Vagina (tissue), 2 donors: ENCODE measurements around the gene DSCAML1.

Experiments used
- POLR2A ChIP-seq, 2 donors: fragments of 450-650 bp; IDR thresholded peaks; one replicate each; pipeline ENCODE4 v1.6.1; 2017; ENCODE audit warnings: antibody characterized with exemption in 2 of 2, mild to moderate bottlenecking in 2 of 2, moderate library complexity in 2 of 2
- POLR2AphosphoS5 ChIP-seq, 2 donors: sonication (generic); formaldehyde crosslinking; IDR thresholded peaks; one replicate each; pipeline ENCODE4 v1.9.0; 2017; ENCODE audit warnings: antibody characterized with exemption in 2 of 2, mild to moderate bottlenecking in 2 of 2, low read depth in 1 of 2; ENCODE audit not compliant: insufficient read depth in 1 of 2
- TF ChIP-seq, protein P1 (sequence below), 3 experiments: fragments of 450-650 bp in 2 of 3; fragments of 200-600 bp in 1 of 3; sonication (generic) in 1 of 3; IDR thresholded peaks; one replicate each; pipeline ENCODE4 v1.5.1; 2017 to 2019; ENCODE audit warnings: antibody characterized with exemption in 3 of 3, mild to moderate bottlenecking in 2 of 3, moderate library complexity in 2 of 3

DNA sequence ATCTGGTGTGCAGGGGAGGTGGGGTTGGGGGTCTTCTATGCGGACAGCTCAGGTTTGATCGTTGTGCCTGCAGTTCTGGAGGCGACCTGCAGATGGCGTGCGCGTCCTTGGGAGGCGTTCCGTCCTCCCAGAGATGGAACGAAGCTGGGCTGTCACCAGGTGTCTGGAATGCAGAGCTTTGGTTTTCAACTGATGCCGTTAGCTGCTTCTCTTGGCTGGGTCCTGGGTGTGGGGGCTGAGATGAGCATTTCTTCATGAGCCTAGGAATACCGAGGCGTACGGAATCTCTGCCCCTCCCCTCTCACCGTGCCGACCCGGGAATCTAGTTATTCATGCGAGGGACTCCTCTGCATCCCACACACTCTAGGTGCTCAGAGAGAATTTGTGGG lies 370.7 kb downstream of the DSCAML1 start:
- TF ChIP-seq, protein P1, sequence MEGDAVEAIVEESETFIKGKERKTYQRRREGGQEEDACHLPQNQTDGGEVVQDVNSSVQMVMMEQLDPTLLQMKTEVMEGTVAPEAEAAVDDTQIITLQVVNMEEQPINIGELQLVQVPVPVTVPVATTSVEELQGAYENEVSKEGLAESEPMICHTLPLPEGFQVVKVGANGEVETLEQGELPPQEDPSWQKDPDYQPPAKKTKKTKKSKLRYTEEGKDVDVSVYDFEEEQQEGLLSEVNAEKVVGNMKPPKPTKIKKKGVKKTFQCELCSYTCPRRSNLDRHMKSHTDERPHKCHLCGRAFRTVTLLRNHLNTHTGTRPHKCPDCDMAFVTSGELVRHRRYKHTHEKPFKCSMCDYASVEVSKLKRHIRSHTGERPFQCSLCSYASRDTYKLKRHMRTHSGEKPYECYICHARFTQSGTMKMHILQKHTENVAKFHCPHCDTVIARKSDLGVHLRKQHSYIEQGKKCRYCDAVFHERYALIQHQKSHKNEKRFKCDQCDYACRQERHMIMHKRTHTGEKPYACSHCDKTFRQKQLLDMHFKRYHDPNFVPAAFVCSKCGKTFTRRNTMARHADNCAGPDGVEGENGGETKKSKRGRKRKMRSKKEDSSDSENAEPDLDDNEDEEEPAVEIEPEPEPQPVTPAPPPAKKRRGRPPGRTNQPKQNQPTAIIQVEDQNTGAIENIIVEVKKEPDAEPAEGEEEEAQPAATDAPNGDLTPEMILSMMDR (IDR thresholded peaks at IDR 0.05), result peak; percentile 73 to 90 (median 84)
- TF ChIP-seq POLR2A (IDR thresholded peaks at IDR 0.05), result no peak
- TF ChIP-seq POLR2AphosphoS5 (IDR thresholded peaks at IDR 0.05; ENCODE audit: insufficient read depth in 1 of 2, low read depth in 1 of 2), result no peak
